Left forelimb (tissue), 1 donor: Measurements from ENCODE around the gene CEP112.

Experiments
- DNase-seq: peaks from one replicate; pipeline ENCODE4 v3.0.0-alpha.2; 2018; ENCODE audit warnings: low spot score

The CEP112 gene

DNA sequence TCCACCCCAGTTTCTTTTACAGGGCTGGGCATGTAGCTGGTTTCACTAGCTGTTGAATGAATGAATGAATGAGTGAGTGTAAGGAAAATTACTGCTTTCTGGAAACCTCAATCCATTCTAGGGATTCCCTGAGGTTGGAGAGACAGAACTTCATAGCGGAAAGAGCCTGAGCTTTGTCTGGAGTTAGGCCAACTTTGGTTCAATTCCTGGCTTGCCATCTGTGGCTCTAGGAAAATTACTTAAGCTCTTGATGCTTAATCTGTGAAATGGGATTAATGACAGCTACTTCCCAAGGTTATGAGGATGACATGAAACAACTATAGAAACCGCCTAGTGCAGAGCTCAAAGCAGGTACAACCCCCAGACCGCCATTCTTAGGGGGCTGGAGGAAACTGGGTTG lies 554.1 kb downstream of the CEP112 start:
- DNase-seq, result no peak

DNA sequence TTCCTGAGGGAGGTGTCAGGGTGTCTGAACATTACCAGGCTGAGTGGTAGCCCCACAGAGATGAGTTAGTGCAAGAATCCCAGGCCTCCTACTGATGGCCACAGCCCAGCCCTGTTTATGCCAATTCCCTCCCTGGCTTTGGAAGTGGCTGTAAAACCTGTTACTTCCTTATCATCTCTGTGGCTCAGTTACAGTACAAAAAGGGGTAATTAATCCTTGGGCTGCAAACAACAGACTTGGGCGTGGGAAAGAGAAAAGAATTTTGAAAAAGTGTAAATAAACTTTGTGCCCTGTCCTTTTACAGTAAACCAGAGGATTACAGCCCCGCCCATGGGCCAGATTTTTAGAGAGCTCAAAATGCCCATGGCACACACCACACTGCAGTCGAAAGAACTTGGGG lies 557.4 kb downstream of the CEP112 start:
- no peak for DNase-seq

DNA sequence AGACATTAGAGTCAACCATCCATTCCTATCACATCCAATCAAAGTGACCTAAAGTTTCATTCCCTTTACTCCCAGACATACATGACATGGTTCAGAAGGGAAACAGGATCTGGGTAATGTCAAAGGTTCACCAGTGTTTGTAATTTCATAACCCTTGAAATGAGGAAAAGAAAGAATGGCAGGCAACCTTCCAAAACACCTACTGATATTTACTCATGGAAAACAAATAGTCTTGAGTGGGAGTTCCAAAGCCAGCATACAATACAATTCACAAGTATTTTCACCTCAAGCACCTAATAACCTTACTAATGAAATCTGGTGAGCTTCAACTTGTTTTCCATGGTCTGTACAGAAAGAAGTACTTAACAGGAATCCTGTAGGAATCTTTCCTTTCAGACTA lies 557.9 kb downstream of the CEP112 start:
- no peak for DNase-seq

DNA sequence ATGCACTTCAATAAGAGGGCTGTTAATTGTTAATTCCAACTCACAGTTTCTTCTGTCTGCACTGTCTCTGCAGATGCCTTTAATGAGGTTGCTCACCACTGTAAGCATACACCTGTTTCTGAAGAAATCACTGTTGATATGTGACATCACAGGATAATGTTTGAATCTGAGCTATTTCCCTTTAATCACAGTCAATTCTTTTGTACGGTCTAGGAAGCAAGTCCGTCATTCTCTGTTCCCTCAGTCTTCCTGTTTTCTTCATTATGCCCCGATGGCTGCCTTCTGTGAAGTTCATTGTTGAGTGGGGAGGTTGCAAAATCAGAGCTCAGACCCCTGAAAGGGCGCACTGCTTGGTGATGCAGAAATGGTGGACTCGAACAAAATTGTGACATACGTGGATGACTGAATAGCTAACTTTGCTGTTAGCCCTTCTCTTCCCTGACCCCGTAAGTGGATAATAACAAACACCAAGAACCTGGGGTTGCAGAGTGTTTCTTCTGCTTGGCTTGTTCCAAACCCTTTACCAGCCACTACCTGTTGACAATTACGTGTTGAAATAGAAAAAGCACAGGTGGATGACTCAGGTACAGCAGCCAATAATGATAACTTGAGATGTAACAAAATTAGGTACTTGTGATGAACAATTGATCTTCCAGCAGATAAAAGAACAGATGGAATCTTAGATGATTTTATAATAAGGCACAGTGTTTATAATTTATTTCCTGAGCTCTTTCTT lies 558.6 kb downstream of the CEP112 start:
- DNase-seq, result no peak

DNA sequence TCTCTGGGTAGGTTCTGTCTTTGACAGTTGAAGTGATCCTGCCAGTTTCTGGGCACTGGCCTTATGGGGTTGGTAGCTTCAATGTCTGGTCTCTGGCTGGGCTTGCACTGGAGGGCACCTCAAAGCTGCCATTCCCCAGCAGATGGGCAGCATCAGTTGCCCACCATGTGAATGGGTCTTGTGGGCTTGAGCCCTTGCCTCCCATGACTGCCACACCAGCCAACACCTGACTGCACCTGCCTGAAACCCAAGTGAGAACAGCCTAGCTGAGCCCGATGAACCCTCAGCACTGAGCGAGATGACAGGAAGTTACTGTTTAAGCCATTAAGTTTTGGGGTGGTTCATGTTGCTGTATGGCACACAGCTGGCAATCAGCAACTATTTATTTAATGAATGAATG lies 561.4 kb downstream of the CEP112 start:
- no peak for DNase-seq

DNA sequence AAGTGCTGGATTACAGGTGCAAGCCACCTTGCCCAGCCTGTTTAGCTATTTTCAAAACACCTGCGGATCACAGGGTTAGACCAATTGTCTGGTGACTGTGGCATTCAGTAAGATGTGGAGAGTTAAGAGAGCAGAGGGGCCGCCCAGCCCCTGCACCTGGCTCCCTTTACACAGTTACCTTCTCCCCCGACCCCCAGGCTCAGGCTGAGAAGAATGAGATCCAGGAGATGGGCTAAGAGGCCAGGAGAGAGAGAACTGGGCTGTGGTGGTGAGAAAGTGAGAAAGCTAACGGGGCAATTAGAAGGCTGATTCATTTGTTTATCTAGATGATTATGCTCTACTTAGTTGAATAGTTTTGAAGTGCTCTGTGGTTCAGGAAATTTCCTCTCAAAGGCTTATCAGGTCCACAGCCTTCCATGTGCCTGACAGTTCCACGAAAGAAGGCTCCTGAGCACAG lies 562.7 kb downstream of the CEP112 start:
- DNase-seq, result no peak

DNA sequence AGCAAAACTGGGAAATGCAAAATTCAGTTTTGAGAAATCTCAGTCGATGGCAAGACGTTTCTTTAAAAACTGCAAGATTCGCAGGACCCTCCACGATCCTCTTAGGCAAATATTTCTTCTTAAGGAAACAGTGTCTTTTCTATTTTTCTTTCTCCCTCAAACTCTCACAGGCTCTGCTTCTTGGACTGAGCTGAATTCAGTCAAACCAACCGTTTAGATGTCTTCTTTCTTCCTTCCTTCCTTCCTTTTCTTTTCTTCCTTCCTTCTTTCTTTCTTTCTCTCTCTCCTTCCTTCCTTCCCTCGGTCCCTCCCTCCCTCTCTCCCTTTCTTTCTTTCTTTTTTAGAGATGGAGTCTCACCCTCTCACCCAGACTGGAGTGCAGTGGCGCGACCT lies 563.3 kb downstream of the CEP112 start:
- no peak for DNase-seq

DNA sequence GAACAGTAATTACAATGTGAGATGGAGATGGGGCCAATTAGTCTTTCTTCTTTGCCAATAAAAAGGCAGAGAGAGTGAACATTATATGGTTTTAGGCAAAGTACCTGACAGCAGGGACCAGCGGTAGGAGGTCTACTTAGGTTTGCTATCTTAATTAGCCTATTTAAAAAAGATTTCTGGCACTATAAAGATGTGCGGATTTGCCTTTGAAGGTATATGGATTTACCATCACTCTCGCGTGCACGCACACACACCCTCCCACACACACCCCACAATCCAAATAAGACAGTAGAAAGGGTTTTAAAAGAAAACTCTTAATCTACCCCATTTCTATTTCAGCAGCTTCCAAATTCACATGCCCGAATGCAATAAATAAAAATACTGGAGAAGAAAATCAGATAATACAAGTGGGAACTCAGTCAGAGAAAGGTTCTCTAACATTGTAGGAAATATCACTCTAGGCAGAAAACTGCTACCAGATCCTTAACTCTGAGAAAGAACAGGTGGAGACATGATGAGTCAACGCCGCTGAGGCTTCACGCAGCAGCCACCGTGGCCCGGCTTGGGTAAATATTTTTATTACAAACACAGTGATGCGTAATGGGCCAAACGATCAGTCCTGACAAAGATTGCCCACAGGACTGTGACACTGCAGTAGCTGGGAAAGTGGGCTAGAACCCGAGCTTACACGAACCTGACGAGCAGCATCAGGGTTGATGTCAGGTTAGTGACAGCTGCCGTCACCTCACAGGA lies 563.9 kb downstream of the CEP112 start:
- no peak for DNase-seq

DNA sequence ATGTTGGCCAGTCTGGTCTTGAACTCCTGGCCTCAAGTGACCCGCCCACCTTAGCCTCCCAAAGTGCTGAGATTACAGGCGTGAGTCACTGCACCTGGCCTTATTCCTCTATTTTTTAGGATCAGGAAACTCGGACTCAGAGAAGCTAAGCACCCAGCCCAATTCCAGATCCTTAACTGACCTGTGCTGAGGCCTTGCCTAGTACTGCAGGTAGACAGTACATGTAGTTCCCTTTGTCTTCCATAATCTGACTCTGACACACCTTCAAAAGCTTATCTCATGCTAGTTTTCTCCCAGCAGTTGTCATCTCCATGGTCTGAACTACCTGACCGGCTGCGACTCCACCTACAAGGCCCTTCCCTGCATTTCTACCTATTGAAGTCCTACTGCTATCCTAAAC lies 564.8 kb downstream of the CEP112 start:
- DNase-seq, result no peak

DNA sequence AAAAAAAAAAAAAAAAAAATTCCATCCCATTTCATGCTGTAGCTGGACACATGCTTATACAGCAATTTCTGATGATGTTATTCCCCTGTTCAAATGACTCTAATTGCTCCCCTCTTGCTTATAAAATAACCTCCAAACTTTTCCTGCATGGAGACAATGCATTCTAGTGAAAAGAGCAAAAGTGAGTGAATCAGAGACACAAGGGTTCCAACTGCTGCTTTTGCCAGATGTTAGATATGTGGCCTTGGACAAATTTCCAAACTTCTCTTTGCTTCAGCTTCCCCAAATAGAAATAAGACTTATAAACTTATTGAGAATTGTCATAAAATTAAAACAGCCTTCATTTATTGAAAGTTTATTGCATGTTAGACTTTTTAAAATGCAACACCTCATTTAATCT lies 565.5 kb downstream of the CEP112 start:
- no peak for DNase-seq

DNA sequence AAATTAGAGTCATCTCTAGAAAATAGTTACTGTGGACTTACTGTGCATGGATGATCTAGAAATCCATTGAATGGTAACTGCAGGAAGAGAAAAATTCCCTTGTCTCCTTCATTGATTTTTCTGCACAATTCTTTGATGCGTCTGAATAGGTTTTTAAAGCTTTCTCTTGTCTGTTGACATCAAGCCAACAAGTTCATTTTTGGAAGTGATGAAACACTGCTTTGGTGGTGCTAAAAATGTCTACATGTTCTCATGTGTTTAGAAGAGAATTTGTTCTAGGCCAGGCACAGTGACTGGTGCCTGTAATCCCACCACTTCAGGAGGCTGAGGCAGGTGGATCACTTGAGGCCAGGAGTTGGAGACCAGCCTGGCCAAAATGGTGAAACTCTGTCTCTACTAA lies 573.4 kb downstream of the CEP112 start:
- no peak for DNase-seq

DNA sequence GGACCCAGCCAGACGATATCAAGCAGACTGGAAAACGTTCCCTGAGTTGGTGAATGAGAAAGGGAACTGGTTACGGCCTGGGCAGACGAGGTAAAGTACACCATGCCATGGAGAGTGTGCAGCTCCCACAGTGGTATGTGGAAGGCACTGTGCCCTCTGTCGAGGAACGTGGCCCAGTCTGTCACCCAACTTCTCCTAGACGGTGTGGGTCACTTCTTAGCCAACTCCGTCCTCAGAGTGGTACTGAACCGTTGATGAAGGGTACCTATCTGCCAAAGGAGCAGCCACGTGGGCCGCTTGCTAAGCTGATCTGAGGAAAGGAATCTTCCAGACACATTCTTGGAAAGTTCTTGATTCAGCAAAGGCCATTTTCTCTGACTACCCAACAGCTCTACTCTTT lies 574.4 kb downstream of the CEP112 start:
- DNase-seq, result no peak

DNA sequence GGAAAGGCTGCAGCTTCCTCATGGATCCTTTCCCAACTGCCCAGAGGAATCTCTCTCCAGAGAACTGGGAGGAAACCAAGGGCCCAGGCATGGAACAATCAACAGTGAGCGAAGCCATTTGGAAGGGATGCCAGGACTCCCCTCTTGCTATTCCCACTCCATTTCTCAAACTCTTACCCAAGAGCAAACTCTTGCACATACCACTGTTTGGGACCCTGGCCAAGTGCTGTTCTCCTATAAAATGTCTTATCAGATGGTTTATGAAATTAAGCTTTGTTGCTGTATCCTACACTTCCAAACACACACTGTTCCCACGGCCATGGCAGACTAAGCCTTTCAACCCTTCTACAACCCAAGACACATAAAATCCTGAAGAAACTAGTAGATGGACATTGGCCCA lies 582.2 kb downstream of the CEP112 start:
- DNase-seq, result no peak

DNA sequence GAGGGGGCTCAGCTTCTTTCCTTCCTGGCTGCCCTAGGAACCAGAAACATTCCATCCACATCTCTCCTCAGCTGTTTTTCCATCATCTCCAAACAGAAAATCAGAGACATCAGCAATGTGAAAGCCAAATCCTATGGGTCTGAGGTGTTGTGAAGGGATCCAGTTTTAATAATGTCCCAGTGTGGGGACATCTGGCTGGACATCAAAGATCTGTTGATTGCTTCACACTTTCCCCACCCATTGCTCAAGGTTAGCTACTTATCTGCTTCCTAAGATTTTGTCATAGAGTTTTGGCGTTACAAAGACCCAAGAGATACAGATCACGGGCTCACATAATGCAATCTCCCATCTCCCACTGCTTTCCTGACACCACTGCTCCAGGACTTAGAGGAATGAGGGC lies 582.6 kb downstream of the CEP112 start:
- no peak for DNase-seq

DNA sequence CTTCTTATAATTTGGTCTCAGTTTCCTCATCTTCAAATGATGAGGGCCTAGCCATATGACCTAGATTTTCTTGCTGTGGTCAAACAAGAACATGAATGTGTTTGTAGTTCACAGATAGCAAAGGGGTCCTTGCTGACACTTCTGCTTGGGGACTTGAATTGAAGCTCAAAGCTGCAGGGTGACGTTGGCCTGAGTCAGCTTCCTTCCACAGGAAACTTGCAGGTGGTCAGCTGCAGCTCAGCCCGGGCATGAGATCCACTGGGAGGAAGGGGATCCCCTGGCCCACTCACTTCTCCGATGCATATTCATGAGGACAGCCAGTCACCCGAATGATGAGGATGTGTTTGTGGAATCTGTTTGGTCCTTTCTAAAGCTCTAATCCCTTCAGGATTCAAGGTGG lies 587.9 kb downstream of the CEP112 start:
- no peak for DNase-seq

DNA sequence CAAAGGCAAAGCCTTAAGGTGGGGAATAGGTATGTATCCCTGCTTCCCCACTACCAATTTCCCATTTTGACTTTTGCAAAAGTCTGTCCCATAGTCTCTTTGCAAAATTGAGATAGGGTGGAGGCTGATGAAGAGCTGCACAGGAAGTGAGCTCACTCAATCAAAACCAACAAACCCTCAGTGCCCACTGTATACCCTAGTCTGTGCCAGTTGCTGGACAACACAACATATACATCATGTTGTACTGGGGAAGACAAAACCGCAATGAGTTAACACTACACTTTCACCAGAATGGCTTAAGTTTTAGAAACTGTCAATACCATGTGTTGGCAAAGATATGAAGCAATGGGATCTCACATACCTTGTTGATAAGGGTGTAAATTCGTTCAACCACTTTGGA lies 590.1 kb downstream of the CEP112 start:
- no peak for DNase-seq

DNA sequence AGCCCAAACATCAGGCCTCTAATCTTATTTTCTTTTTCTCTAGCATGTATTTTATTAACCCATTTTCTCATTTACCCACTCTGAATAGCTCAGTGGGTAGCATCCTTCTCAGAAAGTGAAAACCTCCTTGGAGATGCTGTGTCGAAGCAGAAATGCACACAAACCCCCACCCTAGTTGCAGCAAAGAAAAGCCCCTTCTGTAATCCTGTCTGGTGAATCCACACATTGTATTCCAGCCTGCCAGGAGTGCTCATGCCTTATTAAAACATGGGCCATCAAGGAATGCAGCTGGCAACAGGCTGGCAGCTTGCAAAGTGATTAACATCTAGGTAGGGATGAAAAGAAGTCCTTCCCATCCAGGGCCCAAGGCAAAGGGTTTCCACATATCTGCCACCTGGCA lies 590.8 kb downstream of the CEP112 start:
- DNase-seq, result no peak

DNA sequence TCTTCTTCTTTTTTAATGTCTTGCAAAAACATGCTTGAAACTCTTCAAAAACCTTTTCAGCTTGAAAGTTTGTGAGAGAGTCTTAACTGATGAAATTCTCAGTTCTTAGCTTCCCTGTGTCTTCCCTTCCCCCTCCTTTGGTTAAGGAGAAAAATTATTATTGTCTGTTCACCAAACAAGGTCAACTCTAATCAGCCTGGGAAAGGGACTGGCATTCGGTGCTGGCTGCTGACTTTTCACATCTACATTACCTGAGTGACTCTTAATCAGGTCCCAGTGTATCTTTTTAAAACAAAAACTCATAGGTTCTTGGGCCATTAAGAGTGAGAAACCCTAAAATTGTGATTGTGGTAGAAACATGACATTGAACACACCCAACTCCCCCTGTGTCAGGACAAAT lies 591.4 kb downstream of the CEP112 start:
- DNase-seq, result no peak

DNA sequence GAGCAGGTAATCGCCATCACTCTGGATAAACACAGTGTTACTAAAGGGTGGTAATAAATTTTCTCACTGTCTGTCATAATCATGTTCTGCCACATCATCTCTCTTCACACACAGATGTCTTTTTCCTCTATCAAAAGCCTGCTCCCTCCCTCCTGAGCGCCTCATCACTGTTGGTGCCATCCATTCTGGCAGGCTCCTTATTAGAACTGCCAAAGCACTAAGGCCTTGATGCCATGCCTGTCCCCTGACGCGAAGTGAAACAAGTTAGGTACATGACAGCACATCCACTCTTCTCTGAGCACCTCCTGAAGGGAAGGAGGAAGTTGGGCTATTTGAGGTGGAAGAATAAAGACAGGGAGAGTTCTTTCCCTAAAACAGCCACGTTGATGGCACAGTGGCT lies 592.3 kb downstream of the CEP112 start:
- DNase-seq, result no peak

DNA sequence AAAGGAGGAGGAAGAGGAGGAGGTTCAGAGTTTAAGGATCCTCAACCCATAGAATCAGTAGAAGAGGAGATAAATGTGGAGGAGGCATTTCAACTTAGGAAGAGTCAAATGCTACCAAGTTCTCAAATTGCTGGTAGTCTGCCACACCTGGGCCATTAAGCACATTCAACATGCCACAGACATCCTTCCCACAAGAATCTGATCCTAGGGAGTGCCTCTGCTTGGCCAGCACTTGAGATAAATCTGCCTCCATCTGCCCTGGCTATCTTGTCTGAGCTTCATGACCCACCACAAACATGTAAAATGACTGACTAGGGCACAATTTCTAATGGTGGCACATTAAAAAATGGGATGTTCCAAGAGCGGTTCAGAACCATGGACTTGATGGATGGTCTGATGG lies 593.2 kb downstream of the CEP112 start:
- no peak for DNase-seq

DNA sequence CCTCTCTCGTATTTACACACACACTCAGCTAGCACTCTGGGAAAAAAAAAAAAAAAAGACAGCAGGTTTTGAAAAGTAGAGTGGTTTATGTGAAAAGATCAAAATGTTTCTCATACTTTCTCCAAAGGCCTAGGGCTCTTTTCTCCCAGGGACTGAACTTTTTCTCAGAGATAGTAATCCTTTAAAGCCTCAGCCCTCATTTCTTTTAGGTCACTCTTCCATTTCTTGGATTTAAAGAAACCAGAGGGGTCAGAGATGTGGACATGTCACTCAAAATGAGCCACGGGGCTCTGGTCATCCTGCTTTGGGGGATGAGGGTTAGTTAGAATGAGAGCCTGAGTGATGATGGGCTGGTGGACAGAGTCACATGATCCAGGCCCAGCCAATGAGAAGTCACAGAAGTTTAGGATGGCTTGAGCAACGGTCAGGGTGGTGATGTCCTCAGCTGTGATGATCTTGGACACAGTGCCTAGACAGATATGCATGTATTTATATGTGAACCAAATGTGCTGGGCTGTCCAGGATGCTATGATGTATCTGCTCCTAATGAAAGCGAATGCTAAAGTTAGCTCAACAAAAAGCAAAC lies 596.8 kb downstream of the CEP112 start:
- DNase-seq, result no peak

DNA sequence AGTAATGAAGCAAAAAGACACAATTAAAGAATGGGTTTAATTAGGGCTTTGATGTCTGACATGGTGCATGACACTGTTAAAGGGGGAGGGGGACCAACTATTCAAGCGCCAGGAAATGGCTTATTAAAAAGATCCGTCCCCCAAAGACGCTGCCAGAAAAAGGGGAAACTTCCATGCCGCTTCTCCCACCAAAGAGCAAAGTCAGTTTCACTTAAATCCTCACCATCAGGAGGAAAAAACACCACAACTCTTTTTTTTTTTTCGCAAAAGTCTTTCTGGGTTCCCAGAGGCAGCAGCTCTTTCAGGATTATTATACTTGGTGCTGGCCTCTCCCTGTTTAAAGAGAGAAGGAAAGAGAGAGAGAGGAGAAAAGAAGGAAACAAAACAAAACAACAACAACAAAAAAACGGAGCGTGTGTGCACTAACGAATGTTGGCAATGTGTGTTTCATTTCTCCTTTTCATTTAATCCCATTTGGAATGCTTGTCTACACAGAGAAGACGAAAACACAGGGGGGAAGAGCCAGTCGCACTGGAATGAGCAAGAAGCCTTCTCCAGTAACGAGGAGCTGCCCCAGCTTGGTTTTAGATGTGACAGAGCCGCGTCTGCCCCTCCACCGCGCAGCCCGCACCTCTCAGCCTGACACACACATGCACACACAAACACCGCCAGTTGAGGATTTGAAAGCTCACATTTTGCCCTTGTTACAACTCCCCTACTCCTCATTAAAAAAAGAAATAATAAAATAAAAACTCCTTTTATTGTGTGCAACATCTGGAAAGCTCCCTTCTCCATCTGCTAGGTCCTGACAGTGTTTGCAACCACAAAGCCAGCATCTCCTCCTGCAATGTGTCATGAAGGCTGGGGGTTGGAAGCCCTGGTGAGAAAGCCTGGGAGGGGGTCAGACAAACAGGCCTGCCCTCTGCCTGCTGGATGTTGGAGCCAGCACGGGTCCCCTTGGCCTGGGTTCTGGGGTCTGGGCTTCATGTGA lies 597.8 kb downstream of the CEP112 start:
- DNase-seq, result no peak
